ENCODE measurements around the gene LYPLAL1.

DNA sequence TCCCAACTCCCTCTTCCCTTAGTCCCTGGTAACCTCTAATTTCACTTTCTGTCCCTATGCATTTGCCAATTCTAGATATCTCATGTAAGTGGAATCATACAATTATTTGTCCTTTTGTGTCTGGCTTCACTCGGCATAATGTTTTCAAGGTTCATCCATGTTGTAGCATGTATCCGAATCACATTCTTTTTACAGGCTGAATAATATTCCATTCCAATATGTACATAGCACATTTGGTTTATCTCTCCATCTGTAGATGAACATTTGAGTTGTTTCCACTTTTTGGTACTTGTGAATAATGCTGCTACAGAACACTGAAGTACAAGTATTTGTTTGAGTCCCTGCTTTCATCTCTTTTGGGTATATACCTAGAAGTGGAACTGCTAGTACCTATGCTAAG, 857 bp upstream of the LYPLAL1 start:
- TF ChIP-seq, protein P1, sequence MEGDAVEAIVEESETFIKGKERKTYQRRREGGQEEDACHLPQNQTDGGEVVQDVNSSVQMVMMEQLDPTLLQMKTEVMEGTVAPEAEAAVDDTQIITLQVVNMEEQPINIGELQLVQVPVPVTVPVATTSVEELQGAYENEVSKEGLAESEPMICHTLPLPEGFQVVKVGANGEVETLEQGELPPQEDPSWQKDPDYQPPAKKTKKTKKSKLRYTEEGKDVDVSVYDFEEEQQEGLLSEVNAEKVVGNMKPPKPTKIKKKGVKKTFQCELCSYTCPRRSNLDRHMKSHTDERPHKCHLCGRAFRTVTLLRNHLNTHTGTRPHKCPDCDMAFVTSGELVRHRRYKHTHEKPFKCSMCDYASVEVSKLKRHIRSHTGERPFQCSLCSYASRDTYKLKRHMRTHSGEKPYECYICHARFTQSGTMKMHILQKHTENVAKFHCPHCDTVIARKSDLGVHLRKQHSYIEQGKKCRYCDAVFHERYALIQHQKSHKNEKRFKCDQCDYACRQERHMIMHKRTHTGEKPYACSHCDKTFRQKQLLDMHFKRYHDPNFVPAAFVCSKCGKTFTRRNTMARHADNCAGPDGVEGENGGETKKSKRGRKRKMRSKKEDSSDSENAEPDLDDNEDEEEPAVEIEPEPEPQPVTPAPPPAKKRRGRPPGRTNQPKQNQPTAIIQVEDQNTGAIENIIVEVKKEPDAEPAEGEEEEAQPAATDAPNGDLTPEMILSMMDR (IDR thresholded peaks at IDR 0.05) = no peak
- TF ChIP-seq POLR2A (IDR thresholded peaks at IDR 0.05) = no peak
